ENCODE measurements around the gene ASCL2.

GRCh38 chr11:2280208-2280607, 9.8 kb upstream of the ASCL2 start:
- TF ChIP-seq, protein P1, sequence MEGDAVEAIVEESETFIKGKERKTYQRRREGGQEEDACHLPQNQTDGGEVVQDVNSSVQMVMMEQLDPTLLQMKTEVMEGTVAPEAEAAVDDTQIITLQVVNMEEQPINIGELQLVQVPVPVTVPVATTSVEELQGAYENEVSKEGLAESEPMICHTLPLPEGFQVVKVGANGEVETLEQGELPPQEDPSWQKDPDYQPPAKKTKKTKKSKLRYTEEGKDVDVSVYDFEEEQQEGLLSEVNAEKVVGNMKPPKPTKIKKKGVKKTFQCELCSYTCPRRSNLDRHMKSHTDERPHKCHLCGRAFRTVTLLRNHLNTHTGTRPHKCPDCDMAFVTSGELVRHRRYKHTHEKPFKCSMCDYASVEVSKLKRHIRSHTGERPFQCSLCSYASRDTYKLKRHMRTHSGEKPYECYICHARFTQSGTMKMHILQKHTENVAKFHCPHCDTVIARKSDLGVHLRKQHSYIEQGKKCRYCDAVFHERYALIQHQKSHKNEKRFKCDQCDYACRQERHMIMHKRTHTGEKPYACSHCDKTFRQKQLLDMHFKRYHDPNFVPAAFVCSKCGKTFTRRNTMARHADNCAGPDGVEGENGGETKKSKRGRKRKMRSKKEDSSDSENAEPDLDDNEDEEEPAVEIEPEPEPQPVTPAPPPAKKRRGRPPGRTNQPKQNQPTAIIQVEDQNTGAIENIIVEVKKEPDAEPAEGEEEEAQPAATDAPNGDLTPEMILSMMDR (conservative IDR thresholded peaks at IDR 0.05; ENCODE audit: low read length), result no peak
- TF ChIP-seq EZH2phosphoT487 (IDR thresholded peaks at IDR 0.05; ENCODE audit: borderline replicate concordance, low read depth, low read length), result no peak
